AG09319 (cell line): ENCODE measurements around the gene ABHD11.
"Not testable (repeated sequence)": the region's sequence is repeated elsewhere in the genome, so short reads cannot be mapped to it uniquely, and the experiment has no call there.

Experiments used
- DNase-seq: peaks from one replicate; pipeline ENCODE4 v3.0.0-alpha.2; 2010; ENCODE audit warnings: low read depth; ENCODE audit errors: extremely low read depth
- TF ChIP-seq, protein P1 (sequence below): IDR thresholded peaks from 2 replicates; pipeline ENCODE4 v1.5.1; 2011; ENCODE audit warnings: low read depth, mild to moderate bottlenecking, inconsistent platforms, low read length, moderate library complexity

The ABHD11 gene

DNA sequence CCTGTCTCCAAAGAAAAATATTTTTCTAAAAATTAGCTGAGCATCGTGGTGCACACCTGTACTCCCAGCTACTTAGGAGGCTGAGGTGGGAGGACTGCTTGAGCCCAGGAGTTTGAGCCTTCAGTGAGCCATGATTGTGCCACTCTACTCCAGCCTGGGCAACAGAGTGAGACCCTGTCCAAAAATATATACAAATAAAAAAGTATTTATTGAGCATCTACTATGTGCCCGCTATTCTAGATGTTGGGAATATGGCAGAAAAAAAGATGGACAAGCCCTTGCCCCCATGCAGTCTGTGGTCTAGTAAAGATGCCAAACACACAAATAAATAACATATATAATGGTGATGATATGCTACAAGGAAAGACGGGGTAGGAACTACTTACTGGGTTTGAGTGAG lies 14.8 kb downstream of the ABHD11 start:
- TF ChIP-seq, protein P1, sequence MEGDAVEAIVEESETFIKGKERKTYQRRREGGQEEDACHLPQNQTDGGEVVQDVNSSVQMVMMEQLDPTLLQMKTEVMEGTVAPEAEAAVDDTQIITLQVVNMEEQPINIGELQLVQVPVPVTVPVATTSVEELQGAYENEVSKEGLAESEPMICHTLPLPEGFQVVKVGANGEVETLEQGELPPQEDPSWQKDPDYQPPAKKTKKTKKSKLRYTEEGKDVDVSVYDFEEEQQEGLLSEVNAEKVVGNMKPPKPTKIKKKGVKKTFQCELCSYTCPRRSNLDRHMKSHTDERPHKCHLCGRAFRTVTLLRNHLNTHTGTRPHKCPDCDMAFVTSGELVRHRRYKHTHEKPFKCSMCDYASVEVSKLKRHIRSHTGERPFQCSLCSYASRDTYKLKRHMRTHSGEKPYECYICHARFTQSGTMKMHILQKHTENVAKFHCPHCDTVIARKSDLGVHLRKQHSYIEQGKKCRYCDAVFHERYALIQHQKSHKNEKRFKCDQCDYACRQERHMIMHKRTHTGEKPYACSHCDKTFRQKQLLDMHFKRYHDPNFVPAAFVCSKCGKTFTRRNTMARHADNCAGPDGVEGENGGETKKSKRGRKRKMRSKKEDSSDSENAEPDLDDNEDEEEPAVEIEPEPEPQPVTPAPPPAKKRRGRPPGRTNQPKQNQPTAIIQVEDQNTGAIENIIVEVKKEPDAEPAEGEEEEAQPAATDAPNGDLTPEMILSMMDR = no peak

DNA sequence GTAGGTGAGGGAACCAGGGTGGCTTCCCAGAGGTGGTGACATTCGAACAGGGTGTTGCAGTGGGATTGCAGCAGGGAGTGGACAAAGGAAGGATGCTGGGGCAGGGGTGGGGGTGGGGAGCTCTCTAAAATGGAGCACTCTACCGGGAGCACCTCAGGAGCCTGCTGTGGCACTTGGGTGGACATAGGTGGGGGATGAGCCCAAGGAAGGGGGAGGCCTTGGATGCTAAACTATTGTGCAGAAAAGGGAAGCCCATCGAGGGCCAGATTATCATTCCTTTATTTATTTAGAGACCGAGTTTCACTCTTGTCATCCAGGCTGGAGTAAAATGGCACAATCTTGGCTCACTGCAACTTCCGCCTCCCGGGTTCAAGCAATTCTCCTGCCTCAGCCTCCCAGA lies 15.8 kb downstream of the ABHD11 start:
- DNase-seq = no peak
- TF ChIP-seq, protein P1 = no peak

More for the DNA sequence above, 14.8 kb downstream of the ABHD11 start:
- no peak for DNase-seq

DNA sequence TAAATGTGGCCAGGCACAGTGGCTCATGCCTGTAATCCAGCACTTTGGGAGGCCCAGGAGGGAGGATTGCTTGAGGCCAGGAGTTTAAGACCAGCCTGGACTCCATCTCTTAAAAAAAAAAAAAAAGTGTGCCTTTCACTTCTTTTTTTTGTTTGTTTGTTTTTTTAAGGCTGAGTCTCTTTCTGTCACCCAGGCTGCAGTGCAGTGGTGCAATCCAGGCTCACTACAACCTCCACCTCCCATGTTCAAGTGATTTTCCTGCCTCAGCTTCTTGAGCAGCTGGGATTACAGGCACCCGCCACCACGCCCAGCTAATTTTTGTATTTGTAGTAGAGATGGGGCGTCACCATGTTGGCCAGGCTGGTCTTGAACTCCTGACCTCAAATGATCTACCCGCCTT lies 16.4 kb downstream of the ABHD11 start:
- DNase-seq = not testable (repeated sequence)

DNA sequence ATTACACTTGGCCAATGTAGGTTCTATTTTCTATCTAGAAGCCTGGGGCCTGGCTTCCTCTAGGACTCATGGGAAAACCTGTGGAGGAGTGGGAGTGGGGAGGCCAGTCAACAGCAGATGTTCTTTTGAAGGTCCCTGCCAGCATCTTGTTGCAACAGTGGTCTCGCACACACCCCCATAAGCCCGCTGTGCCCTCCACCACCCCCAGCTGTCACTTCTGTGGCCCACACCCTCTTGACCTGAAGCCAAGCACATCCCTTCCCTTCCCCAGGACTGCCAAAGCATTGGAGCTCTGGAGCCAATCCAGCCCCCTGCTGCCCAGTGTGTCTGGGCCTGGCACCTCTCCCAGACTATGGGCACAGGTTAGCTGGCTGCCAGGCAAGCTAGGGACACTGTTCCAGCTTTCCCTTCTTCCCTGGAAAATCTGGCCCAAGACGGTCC lies 17.2 kb downstream of the ABHD11 start:
- no peak for DNase-seq
- TF ChIP-seq, protein P1 = no peak

DNA sequence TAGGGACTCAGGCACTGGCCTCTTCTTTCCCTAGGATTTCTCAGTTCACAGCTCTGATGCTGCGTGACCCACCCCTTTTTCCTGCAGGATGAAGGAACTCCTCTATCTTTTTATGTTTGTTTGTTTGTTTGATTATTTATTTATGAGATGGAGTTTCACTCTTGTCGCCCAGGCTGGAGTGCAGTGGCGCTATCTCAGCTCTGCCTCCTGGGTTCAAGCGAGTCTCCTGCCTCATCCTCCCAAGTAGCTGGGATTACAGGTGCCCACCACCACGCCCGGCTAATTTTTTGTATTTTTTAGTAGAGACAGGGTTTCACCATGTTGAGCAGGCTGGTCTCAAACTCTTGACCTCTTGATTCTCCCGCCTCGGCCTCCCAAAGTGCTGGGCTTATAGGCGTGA lies 18.2 kb downstream of the ABHD11 start:
- not testable (repeated sequence) for DNase-seq

DNA sequence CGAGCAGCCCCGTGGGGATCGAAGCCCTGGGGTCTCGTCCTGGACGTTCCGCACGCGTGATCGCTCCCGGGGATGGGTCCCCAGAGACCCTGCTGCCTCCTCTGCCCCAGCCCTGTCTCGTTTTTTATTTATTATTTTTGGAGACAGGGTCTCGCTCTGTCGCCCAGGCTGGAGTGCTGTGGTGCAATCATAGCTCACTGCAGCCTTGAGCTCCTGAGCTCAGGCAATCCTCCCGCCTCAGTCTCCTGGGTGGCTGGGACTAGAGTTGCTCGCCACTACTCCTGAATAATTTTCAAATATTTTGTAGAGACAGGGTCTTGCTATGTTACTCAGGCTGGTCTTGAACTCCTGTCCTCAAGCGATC lies 18.8 kb downstream of the ABHD11 start:
- TF ChIP-seq, protein P1 = no peak
- no peak for DNase-seq

DNA sequence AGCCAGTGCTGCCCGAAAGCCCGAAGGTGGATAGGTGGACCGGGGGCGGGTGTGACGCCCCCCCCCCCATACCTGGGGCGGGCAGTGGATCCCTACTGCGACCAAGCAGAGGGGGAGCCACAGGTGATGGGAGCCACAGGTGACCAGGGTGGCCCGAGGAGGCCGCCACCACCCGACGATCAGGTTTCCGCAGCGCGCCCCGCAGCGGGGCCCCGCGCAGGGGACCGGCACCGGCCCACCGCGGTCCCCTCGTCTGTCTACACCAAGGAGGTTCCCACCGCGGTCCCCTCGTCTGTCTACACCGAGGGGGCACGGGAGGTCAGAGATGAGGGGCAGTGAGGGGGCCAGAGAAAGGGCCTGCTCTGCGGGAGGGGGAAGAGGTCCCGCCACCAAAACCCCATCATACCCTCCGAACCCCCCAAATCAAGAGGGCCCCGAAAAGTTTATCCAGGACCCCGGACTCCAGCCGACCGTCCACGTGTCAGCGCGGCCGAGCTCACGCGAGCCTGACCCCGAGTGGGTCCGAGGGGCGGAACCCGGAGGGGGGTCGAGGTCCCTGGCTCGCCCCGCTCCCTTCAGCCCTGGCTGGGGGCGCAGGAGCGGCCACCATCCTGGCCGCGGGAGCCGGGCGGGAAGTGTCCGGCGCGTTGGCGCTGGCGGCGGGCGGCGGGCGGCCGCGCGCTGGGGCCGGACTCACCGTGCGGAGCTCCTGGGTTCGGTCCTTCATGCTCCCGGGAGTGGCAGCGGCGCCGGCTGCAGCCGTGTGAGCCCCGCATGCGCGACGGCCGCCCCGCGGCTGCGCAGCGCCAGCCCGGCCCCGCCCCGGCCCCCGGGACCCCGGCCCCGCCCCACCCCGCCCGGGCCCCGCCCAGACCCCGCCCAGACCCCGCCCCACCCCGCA lies 19.4 kb downstream of the ABHD11 start, which contains the start of gene STX1A:
Gene STX1A (minus strand): TSS at position 765 of the 901 bp plus-strand sequence. CDS start 38 bp downstream, at position 727.
- no peak for DNase-seq
- TF ChIP-seq, protein P1 = no peak

DNA sequence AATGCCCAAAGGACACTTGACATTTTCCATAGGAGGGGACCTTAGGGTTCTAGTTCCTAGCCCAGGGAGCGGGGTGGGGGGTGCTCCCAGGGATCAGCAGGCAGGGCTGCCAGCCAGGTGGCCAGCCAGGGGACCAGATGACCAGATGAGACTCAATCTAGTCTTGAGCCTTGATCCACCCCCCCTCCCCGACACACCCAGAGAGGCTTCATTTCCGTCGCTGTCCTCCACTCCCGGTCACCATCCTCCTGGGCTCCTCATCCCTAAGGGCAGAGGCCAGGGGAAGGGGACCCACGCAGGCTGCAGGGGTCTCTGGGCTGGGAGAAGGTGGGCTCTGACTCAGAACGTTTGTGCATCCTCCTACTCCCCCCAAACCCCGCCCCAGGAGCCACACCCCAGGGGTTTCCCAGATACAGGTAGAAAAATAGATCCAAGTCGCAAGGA lies 20.1 kb downstream of the ABHD11 start:
- no peak for DNase-seq

More for the DNA sequence above, 20.1 kb downstream of the ABHD11 start:
- TF ChIP-seq, protein P1 = no peak
